ENCODE measurements around the gene SSNA1. TPM values are rescaled to one million over a fixed set of nuclear protein-coding genes. Genes with fewer than 3 reads are reported as not detected.

The SSNA1 gene
- total and polyA plus RNA-seq, 7 donors, result 39.6 to 122 (median 93.2) TPM

- Histone ChIP-seq H3K4me1 (peaks cover 0 to 1% (median under 1%) of the 10 kb centered on the region in 4 donors), H3K4me3 (no peak overlapping the region), H3K27me3 (no peaks in the 10 kb centered on the region), H3K9me3 (no peaks in the 10 kb centered on the region), H3K36me3 (peaks cover 50 to 84% (median 58%) of the 10 kb centered on the region in 4 donors), H3K27ac (no peak overlapping the region)
- 95 to 96% methylated on average over 20 of the region's 20 CpGs for WGBS, 2 donors
- intact Hi-C loops (cut with DNase I), result no loop called here
- no peak for TF ChIP-seq POLR2AphosphoS5 (IDR thresholded peaks at IDR 0.05)
- TF ChIP-seq CTCF (IDR thresholded peaks at IDR 0.05), result no peak
- no peak for TF ChIP-seq POLR2A (IDR thresholded peaks at IDR 0.05)
- TF ChIP-seq EP300 (IDR thresholded peaks at IDR 0.05), result no peak
- no peak for DNase-seq
Observed at GRCh38 chr9:137180491-137180890, 8.0 kb upstream of the SSNA1 start.

- intact Hi-C loops (cut with DNase I), result no loop called here
- H3K4me1 ChIP-seq, result peaks cover 0 to 13% (median 10%) of the 10 kb centered on the region in 4 donors
- H3K27ac ChIP-seq, result no peak overlapping the region
- H3K36me3 ChIP-seq, result peaks cover 52 to 93% (median 61%) of the 10 kb centered on the region in 4 donors
- no peaks in the 10 kb centered on the region for H3K9me3 ChIP-seq
- no peak for DNase-seq
- H3K27me3 ChIP-seq, result no peaks in the 10 kb centered on the region
- 94 to 96% methylated on average over 22 of the region's 22 CpGs for WGBS, 2 donors
- TF ChIP-seq EP300 (IDR thresholded peaks at IDR 0.05), result no peak
- TF ChIP-seq CTCF (IDR thresholded peaks at IDR 0.05), result no peak
- no peak overlapping the region for H3K4me3 ChIP-seq
Observed at GRCh38 chr9:137181680-137182079, 6.8 kb upstream of the SSNA1 start.

- intact Hi-C loops (cut with DNase I), result no loop called here
- peaks cover 0 to 25% (median 21%) of the 10 kb centered on the region in 4 donors for H3K4me1 ChIP-seq
- no peaks in the 10 kb centered on the region for H3K27me3 ChIP-seq
- TF ChIP-seq EP300 (IDR thresholded peaks at IDR 0.05), result no peak
- no peak for TF ChIP-seq POLR2A (IDR thresholded peaks at IDR 0.05)
- WGBS, 2 donors, result 90 to 95% methylated on average over 17 of the region's 17 CpGs
- no peak overlapping the region for H3K27ac ChIP-seq
- no peak overlapping the region for H3K4me3 ChIP-seq
- peaks cover 52 to 91% (median 61%) of the 10 kb centered on the region in 4 donors for H3K36me3 ChIP-seq
- no peak for DNase-seq
- no peaks in the 10 kb centered on the region for H3K9me3 ChIP-seq
Observed at GRCh38 chr9:137182836-137183235, 5.6 kb upstream of the SSNA1 start.

GRCh38 chr9:137183980-137184595 lies 4.4 kb upstream of the SSNA1 start:
- H3K27me3 ChIP-seq, result no peaks in the 10 kb centered on the region
- peaks cover 52 to 78% (median 57%) of the 10 kb centered on the region in 4 donors for H3K36me3 ChIP-seq
- 95% methylated on average over 27 of the region's 27 CpGs for WGBS, 2 donors
- intact Hi-C loops (cut with DNase I), result no loop called here
- no peak overlapping the region for H3K4me3 ChIP-seq
- no peaks in the 10 kb centered on the region for H3K9me3 ChIP-seq
- no peak for DNase-seq
- H3K27ac ChIP-seq, result no peak overlapping the region
- H3K4me1 ChIP-seq, result peaks cover 0 to 27% (median 26%) of the 10 kb centered on the region in 4 donors
- TF ChIP-seq EP300 (IDR thresholded peaks at IDR 0.05) (no peak), POLR2AphosphoS5 (IDR thresholded peaks at IDR 0.05) (no peak), POLR2A (IDR thresholded peaks at IDR 0.05) (no peak), CTCF (IDR thresholded peaks at IDR 0.05) (no peak)

DNA sequence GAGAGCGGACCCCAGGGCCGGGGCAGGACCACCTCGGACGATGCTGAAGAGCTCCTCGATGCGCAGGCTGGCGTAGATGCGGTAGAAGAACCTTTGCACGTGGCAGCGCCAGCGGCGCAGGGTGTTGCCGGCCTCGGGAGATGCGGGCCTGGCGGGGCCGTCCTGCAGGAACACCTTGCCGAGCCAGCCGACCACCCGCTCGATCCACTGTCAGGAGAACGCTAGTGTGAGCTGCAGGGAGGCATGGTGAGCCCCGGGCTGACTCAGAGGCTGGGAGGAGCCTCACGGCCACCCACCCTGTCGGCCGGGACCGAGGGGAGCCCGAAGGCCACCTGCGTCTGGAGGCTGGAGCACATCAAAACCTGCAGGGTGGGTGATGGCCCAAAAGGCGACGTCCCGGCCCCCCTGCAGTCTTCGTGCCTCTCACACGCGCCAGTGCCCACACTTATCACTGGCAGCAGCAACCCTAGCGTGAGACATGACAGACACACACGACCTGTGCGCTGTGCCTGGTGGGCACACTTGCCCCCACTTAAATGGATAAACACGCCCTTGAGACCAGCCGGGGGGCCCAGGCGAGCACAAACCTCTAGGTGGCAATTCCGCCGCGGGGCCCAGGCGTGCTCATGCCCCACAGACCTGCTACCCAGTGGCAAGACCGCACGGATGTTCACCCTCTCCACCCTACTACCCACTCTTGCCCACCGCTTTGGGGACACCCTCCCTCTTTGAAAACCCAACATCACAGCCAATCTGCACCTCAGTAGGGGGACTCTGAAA lies 3.4 kb upstream of the SSNA1 start:
- intact Hi-C loops (cut with DNase I), result loop anchor here (5.0 kb wide), 3 partner anchors 37 to 58 kb away; partner anchors contain the start of gene RNF208
- Histone ChIP-seq H3K4me3 (no peak overlapping the region), H3K27me3 (no peaks in the 10 kb centered on the region), H3K36me3 (peaks cover 45 to 72% (median 51%) of the 10 kb centered on the region in 4 donors), H3K9me3 (no peaks in the 10 kb centered on the region), H3K4me1 (peaks cover 0 to 37% (median 36%) of the 10 kb centered on the region in 4 donors), H3K27ac (no peak overlapping the region)
- TF ChIP-seq POLR2A (IDR thresholded peaks at IDR 0.05), result no peak
- TF ChIP-seq EP300 (IDR thresholded peaks at IDR 0.05), result no peak
- TF ChIP-seq CTCF (IDR thresholded peaks at IDR 0.05), result no peak
- no peak for TF ChIP-seq POLR2AphosphoS5 (IDR thresholded peaks at IDR 0.05)
- WGBS, 2 donors, result 94 to 95% methylated on average over 48 of the region's 48 CpGs
- DNase-seq, result no peak
